H1 (cell line): ENCODE data around the gene JAG2.

Source experiments
- CTCF ChIP-seq, 3 experiments: IDR thresholded peaks; 1 replicate in 2 of 3; 2 replicates in 1 of 3; pipeline versions ENCODE4 v1.5.1 to v1.6.1; 2011; ENCODE audit warnings: low read length in 3 of 3, mild to moderate bottlenecking in 3 of 3, inconsistent platforms in 2 of 3, low read depth in 1 of 3, moderate library complexity in 1 of 3; ENCODE audit not compliant: insufficient read depth in 1 of 3; ENCODE audit errors: control extremely low read depth in 1 of 3
- HDAC2 ChIP-seq, 2 experiments: fragments of 300-600 bp in 1 of 2; sonication (generic) in 1 of 2; IDR thresholded peaks; 2 replicates each; pipeline ENCODE4 v1.6.1; 2011 to 2012; ENCODE audit warnings: low read depth in 2 of 2, low read length in 2 of 2, mild to moderate bottlenecking in 2 of 2, moderate library complexity in 2 of 2, borderline replicate concordance in 1 of 2, inconsistent platforms in 1 of 2
- POLR2A ChIP-seq, 2 experiments: IDR thresholded peaks; 1 replicate in 1 of 2; 2 replicates in 1 of 2; pipeline ENCODE4 v1.6.1; 2011; ENCODE audit warnings: low read depth in 2 of 2, low read length in 2 of 2, mild to moderate bottlenecking in 2 of 2; ENCODE audit errors: control extremely low read depth in 1 of 2
- POLR2AphosphoS5 ChIP-seq: IDR thresholded peaks from 2 replicates; pipeline ENCODE4 v1.6.1; 2011; ENCODE audit warnings: low read depth, low read length
- RAD21 ChIP-seq, 2 experiments: IDR thresholded peaks in 1 of 2; conservative IDR thresholded peaks in 1 of 2; 2 replicates each; pipeline ENCODE4 v1.6.1; 2011; ENCODE audit warnings: low read depth in 2 of 2, low read length in 2 of 2, improper control_type of control experiment in 1 of 2, inconsistent platforms in 1 of 2, mild to moderate bottlenecking in 1 of 2, moderate library complexity in 1 of 2
- SP4 ChIP-seq: IDR thresholded peaks from 2 replicates; pipeline ENCODE4 v1.6.1; 2012; ENCODE audit warnings: low read length, inconsistent platforms
- SUZ12 ChIP-seq: fragments of 200-600 bp; sonication (generic); IDR thresholded peaks from 2 replicates; pipeline ENCODE4 v1.6.1; 2012; ENCODE audit warnings: mild to moderate bottlenecking, inconsistent platforms, low read length, moderate library complexity, mixed read lengths
- TCF12 ChIP-seq: IDR thresholded peaks from 2 replicates; pipeline ENCODE4 v1.6.1; 2011; ENCODE audit warnings: low read depth, mild to moderate bottlenecking, low read length

- TF ChIP-seq CTCF (IDR thresholded peaks at IDR 0.05; ENCODE audit: control extremely low read depth in 1 of 3, insufficient read depth in 1 of 3, low read depth in 1 of 3, low read length in 3 of 3) (no peak), RAD21 (IDR thresholded peaks at IDR 0.05 in 1 of 2, conservative IDR thresholded peaks at IDR 0.05 in 1 of 2; ENCODE audit: low read depth in 2 of 2, low read length in 2 of 2) (no peak), SP4 (no peak), TCF12 (no peak), POLR2A (IDR thresholded peaks at IDR 0.05; ENCODE audit: control extremely low read depth in 1 of 2, low read depth in 2 of 2, low read length in 2 of 2) (no peak), HDAC2 (IDR thresholded peaks at IDR 0.05; ENCODE audit: borderline replicate concordance in 1 of 2, low read depth in 2 of 2, low read length in 2 of 2) (no peak), POLR2AphosphoS5 (no peak), SUZ12 (no peak)
Measured at GRCh38 chr14:105117710-105118385, 50.7 kb downstream of the JAG2 start.
